ENCODE data around the gene HOGA1.

DNA sequence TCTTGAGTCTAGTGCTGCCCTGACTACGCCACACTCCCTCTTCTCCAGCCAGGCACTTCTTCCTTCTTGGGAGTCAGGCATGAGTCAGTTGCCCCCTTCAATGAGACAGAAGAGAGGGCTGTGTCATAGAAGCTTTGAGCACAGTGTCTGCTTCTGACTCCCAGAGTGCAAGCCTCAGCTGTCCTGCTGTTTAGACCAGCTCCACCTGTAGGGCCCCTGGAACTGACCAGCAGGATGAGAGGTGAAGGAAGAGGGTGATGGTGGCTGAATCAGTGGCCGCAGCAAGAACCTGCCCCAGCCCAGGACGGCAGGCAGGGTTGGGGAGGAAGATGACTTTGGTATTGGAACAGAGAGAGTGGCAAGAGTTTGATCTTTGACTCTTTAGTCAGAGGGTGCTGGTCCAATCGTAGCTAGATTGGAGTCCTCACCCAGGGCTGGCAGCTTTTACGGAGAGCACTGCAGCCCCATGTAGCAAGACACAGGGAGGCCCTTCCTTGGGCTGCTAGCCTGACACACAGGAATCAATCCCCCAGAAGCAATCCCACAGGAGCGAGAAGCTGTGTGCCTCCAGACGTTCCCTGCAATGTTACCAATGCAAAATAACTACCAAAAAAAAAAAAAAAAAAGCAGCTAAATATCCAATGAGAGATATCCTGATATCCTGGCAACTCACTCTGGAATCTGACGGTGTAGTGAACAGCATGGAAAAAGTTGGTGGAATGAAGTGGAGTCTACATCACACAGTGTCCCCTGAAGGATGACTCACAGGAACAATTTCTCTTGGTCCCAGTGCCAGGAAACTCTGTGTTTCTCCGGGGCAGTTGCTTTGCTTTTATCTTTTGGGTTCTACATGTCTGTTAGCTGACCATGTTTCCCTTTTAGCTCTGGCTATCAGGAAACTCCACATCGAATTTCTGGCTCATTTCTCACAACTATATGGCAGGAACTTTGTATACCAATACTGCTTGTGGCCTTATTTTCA lies 12.2 kb downstream of the HOGA1 start:
- TF ChIP-seq, protein P1, sequence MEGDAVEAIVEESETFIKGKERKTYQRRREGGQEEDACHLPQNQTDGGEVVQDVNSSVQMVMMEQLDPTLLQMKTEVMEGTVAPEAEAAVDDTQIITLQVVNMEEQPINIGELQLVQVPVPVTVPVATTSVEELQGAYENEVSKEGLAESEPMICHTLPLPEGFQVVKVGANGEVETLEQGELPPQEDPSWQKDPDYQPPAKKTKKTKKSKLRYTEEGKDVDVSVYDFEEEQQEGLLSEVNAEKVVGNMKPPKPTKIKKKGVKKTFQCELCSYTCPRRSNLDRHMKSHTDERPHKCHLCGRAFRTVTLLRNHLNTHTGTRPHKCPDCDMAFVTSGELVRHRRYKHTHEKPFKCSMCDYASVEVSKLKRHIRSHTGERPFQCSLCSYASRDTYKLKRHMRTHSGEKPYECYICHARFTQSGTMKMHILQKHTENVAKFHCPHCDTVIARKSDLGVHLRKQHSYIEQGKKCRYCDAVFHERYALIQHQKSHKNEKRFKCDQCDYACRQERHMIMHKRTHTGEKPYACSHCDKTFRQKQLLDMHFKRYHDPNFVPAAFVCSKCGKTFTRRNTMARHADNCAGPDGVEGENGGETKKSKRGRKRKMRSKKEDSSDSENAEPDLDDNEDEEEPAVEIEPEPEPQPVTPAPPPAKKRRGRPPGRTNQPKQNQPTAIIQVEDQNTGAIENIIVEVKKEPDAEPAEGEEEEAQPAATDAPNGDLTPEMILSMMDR (conservative IDR thresholded peaks at IDR 0.05; ENCODE audit: low read depth in 2 of 2), result no peak
- no peak for TF ChIP-seq POLR2AphosphoS5 (IDR thresholded peaks at IDR 0.05; ENCODE audit: low read depth)
- no peak for TF ChIP-seq JUNB (IDR thresholded peaks at IDR 0.05; ENCODE audit: unreplicated experiment)
- TF ChIP-seq, protein P2, sequence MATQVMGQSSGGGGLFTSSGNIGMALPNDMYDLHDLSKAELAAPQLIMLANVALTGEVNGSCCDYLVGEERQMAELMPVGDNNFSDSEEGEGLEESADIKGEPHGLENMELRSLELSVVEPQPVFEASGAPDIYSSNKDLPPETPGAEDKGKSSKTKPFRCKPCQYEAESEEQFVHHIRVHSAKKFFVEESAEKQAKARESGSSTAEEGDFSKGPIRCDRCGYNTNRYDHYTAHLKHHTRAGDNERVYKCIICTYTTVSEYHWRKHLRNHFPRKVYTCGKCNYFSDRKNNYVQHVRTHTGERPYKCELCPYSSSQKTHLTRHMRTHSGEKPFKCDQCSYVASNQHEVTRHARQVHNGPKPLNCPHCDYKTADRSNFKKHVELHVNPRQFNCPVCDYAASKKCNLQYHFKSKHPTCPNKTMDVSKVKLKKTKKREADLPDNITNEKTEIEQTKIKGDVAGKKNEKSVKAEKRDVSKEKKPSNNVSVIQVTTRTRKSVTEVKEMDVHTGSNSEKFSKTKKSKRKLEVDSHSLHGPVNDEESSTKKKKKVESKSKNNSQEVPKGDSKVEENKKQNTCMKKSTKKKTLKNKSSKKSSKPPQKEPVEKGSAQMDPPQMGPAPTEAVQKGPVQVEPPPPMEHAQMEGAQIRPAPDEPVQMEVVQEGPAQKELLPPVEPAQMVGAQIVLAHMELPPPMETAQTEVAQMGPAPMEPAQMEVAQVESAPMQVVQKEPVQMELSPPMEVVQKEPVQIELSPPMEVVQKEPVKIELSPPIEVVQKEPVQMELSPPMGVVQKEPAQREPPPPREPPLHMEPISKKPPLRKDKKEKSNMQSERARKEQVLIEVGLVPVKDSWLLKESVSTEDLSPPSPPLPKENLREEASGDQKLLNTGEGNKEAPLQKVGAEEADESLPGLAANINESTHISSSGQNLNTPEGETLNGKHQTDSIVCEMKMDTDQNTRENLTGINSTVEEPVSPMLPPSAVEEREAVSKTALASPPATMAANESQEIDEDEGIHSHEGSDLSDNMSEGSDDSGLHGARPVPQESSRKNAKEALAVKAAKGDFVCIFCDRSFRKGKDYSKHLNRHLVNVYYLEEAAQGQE (IDR thresholded peaks at IDR 0.05; ENCODE audit: unreplicated experiment), result no peak
- no peak for TF ChIP-seq EZH2 (IDR thresholded peaks at IDR 0.05; ENCODE audit: low read depth, unreplicated experiment)
- no peak for TF ChIP-seq ZNF114 (CRISPR knock-in tag; IDR thresholded peaks at IDR 0.05)
- no peak for TF ChIP-seq STAT1 (IDR thresholded peaks at IDR 0.05; ENCODE audit: unreplicated experiment)
- no peak for TF ChIP-seq EZH2phosphoT487 (IDR thresholded peaks at IDR 0.05; ENCODE audit: unreplicated experiment)
- TF ChIP-seq, protein P3, sequence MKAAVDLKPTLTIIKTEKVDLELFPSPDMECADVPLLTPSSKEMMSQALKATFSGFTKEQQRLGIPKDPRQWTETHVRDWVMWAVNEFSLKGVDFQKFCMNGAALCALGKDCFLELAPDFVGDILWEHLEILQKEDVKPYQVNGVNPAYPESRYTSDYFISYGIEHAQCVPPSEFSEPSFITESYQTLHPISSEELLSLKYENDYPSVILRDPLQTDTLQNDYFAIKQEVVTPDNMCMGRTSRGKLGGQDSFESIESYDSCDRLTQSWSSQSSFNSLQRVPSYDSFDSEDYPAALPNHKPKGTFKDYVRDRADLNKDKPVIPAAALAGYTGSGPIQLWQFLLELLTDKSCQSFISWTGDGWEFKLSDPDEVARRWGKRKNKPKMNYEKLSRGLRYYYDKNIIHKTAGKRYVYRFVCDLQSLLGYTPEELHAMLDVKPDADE (IDR thresholded peaks at IDR 0.05), result no peak

Measured in GM23338 (cell line).